NCI-H2171 treated with DMSO at 0.1 percent for 48 hours (cell line): Measurements from ENCODE around the gene RPL36.
A peak's percentile ranks its signal among the peaks of the same experiment; 100 is the strongest.
"Not testable (repeated sequence)": the region's sequence is repeated elsewhere in the genome, so short reads cannot be mapped to it uniquely, and the experiment has no call there.

ENCODE experiments used
- DNase-seq: peaks from one replicate; lab custom pipeline; 2025; lab: John Stamatoyannopoulos, UW

RPL36 gene

GRCh38 chr19:5706876-5707573, 16.9 kb downstream of the RPL36 start:
- no peak for DNase-seq

- no peak for DNase-seq
Measured at GRCh38 chr19:5707576-5708575, 17.8 kb downstream of the RPL36 start.

DNA sequence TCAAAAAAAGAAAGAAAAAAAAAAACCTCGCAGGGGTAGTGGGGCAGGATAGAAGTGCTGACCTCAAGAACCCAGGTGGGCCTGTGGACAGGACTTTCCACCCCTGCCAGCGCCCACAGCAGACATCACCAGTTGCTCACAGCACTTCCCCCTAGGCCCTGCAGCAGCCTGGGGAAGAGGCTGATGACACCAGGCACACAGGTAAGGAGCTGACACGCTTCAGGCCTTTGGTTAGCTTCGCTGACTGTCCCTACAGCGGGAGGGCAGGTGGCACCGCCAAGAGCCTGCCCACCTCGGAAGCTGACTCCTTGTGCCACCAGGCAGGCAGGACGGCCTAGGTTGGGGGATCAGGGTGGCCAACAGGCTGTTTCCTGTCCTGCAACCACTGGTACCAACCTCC, 20.9 kb downstream of the RPL36 start:
- no peak for DNase-seq

DNA sequence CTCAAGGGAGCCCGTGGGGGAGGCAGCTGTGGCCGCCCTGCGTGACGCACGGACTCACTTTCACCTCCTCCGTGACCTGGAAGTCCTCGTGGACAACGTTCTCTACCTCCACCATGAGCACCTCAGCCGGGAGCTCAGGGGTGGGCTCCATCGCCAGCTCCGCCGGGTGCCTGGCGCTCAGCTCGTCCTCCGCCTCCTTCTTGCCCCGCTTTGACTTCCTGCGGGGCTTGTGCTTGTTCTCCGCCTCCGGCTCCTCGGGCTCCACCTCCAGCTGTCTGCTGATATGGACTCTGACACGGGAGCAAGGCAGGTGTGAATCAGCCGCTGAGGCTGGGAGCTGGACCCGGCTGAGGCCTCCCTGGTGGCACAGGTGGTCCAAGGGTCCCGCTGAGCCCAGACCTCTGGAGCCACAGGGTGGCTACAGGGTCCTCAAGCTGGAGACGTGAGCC, 21.6 kb downstream of the RPL36 start:
- no peak for DNase-seq

DNA sequence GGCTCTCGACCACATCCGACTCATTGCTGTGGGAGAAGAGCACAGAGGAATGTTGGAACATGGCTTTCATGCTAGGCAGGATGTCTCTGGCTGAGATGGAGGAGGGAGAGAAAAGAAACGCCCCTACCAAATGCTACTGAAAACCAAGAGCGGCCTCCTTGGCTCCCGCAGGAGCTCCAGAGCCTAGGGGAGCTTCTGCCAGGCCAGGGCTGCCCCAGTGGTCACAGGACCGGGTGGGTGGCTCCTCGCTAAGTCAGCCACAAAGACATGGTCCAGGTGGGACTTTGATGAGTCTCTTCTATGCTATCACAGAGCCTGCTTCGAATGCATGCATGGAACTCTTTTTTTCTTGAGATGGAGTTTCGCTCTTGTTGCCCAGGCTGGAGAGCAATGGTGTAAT, 23.1 kb downstream of the RPL36 start:
- DNase-seq = no peak

- no peak for DNase-seq
Measured at GRCh38 chr19:5714816-5715215, 24.7 kb downstream of the RPL36 start.

GRCh38 chr19:5717215-5717935, 27.3 kb downstream of the RPL36 start:
- no peak for DNase-seq

DNA sequence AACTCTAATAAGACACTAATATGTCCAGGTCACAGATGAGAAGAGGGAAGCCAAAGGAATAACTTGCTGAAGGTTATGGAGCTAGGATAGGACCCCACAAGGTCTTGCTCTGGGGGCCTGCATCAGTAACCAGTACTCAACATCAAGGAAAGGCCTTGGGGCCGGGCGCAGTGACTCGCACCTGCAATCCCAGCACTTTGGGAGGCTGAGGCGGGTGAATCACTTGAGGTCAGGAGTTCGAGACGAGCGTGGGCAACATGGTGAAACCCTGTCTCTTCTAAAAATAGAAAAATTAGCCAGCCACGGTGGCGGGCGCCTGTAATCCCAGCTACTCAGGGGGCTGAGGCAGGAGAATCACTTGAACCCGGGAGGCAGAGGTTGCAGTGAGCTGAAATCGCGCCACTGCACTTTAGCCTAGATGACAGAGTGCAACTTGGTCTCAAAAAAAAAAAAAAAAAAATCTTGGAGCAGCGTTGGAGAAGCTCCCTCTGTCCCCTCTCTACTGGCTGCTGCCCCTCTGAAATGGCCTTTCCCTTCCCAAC, 28.0 kb downstream of the RPL36 start:
- DNase-seq = no peak

DNA sequence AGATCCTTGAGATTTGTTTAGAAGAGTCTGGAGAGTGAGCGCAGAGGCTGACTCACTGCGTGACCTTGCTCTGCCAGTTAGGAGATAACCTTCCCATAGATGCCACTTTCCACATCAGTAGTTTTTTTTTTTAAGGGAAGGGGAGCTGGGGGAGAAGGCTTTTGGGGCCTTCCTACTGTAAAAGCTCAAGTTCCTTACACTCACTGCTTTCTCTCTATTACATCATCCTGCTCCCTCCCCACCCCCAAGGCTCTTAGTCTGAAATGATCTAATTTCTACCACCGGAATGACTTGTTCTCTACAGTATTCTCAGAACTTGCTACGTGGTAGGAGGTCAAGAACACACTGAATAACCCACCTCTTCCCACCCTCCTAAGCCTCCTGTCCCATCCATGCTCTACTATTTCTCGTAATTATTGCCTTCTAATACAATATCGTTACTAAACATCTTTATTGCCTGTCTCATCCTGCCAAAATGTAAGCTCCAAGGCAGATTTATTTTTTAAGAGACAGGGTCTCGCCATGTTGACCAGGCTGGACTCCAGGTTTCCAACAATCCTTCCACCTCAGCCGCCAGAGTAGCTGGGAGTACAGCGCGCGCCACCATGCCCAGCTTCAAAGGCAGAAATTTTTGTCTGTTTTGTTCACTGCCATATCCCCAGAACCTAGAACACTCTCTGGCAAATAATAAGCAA, 28.6 kb downstream of the RPL36 start:
- no peak for DNase-seq

- peak; percentile 32 for DNase-seq
Measured at GRCh38 chr19:5719274-5719960, 29.3 kb downstream of the RPL36 start.

DNA sequence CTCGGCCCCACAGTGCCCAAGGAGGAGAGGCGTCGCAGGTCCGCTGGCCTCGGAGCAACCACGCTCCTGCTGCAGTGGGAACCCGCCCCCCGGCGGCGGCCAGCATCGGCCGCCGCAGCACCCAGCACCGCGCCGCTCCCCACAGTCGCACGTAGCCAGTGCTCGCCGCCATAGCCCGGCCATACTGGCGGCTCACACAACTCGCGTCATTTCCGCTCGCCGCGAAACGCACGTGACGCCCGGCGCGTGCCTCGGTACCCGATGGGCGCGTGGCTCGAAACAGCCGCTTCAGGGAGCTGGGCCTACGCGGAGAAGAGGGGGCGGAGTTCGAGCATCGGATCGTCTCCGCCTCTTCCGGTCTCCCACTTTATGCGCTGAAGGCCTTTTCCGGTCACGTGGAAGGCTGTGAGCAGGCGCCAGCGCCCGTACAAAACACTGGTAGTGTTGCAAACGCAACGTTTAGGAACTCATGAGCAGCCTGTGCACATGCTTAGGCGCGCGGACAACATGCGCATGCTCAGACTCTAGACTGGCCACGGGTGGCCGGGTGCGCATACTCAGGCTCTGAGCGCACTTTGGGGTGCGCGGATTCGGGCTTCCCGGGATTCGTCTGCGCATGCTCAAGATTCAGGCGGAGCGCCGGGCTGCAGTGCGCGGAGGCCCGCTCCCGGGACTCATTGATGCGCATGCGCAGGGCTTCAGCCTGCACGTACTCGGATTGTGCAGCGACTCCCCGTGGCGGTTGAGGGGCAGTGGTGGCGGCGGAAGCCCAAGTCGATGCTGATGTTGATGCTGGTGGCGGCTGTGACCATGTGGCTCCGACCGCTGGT, 30.1 kb downstream of the RPL36 start, which contains the start of the genes CATSPERD and LONP1:
Gene CATSPERD, plus strand, starts transcription at position 677 of the 830 bp plus-strand sequence. Its CDS starts 101 bp downstream, at position 778.
Gene LONP1, minus strand, starts transcription at position 186 of the 830 bp plus-strand sequence. Its CDS starts 14 bp downstream, at position 172.
- peak; percentile 98 for DNase-seq

- no peak for DNase-seq
Measured at GRCh38 chr19:5727453-5728050, 37.5 kb downstream of the RPL36 start.

DNA sequence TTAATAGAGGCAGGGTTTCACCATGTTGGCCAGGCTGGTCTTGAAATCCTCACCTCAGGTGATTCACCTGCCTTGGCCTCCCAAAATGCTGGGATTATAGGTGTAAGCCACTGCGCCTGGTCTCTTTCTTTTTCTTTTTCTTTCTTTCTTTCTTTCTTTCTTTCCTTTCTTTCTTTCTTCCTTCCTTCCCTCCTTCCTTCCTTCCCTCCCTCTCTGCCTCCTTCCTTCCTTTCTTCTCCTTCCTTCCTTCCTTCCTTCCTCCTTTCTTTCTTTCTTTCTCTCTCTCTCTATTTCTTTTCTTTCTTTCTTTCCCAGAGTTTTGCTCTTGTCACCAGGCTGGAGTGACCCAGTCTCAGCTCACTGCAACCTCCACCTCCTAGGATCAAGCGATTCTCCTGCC, 43.1 kb downstream of the RPL36 start:
- not testable (repeated sequence) for DNase-seq

GRCh38 chr19:5738423-5738822, 48.3 kb downstream of the RPL36 start:
- no peak for DNase-seq
